Right lobe of liver (tissue), 6 donors: ENCODE measurements around the gene PARPBP. TPM values are rescaled to one million over a fixed set of nuclear protein-coding genes. Genes with fewer than 3 reads are reported as not detected.

ENCODE experiments used
- ATAC-seq, 4 donors: fragments of 200-7000 bp; cut with Tn5 transposase; one replicate each; pipeline ENCODE4 v1.9.1; 2020; ENCODE audit warnings: mild to moderate bottlenecking in 4 of 4, moderate library complexity in 4 of 4
- DNase-seq, 3 donors: peaks; one replicate each; pipeline ENCODE4 v3.0.0-alpha.2; 2020
- H3K27ac ChIP-seq, 3 donors: fragments of 200-600 bp; one replicate each; pipeline ENCODE4 v1.8.0; 2022
- H3K27me3 ChIP-seq, 2 donors: fragments of 200-600 bp; one replicate each; pipeline ENCODE4 v1.8.0; 2022
- H3K36me3 ChIP-seq, 4 donors: fragments of 200-600 bp; sonication (generic) in 1 of 4; one replicate each; pipeline versions ENCODE4 v1.5.1 to v1.8.0; 2017 to 2022; ENCODE audit warnings: control low read depth in 1 of 4
- H3K4me1 ChIP-seq, 4 donors: fragments of 200-600 bp; sonication (generic) in 1 of 4; one replicate each; pipeline versions ENCODE4 v1.5.1 to v1.8.0; 2017 to 2022; ENCODE audit warnings: control low read depth in 1 of 4
- H3K4me3 ChIP-seq, 3 donors: fragments of 200-600 bp; one replicate each; pipeline ENCODE4 v1.8.0; 2022
- H3K9me3 ChIP-seq, 4 donors: fragments of 200-600 bp; sonication (generic) in 1 of 4; one replicate each; pipeline versions ENCODE4 v1.5.1 to v1.8.0; 2017 to 2022; ENCODE audit warnings: control low read depth in 1 of 4
- CTCF ChIP-seq, 4 donors: fragments of 200-600 bp in 3 of 4; fragments of 450-650 bp in 1 of 4; IDR thresholded peaks; one replicate each; pipeline versions ENCODE4 v1.5.1 to v1.8.0; 2016 to 2022; ENCODE audit warnings: antibody characterized with exemption in 4 of 4, mild to moderate bottlenecking in 2 of 4
- POLR2A ChIP-seq: fragments of 450-650 bp; IDR thresholded peaks from one replicate; pipeline ENCODE4 v1.6.1; 2017; ENCODE audit warnings: antibody characterized with exemption, mild to moderate bottlenecking
- WGBS: methylation state at CpG from one replicate; pipeline ENCODE4 v1.1.6; 2018; ENCODE audit warnings: low coverage, low lambda C conversion rate; ENCODE audit not compliant: insufficient coverage; ENCODE audit errors: missing lambda C conversion rate; 5-methylcytosine and 5-hydroxymethylcytosine counted together
- intact Hi-C, 2 donors: fragments of 100-400 bp; cut with DNase I; formaldehyde crosslinking; loops; one replicate each; pipeline versions ENCODE4 v1.11.2 to v1.14.1; 2022
- total RNA-seq, 6 experiments: library from RNA; depleted of rRNA in 2 of 6; stranded (reverse); fragments of >200 nt in 2 of 6; fragmentation: NEBNext Ultra II Directional in 3 of 6; extraction: Animal tissue kit (Norgen Biotek cat#: 25700) in 3 of 6; gene quantifications; one replicate each; pipeline versions ENCODE4 v1.1.0 to v1.2.4, GENCODE V29; 2016 to 2023
- donor health status: DM: no; HTN: yes; CAD: no.
- donor health status: DM: no; HTN: no; CAD: no.
- donor health status: DM: no; HTN: no; CAD: no.
- donor health status: DM: no; HTN: yes; CAD: no.
- donor health status: DM: no; HTN: yes; CAD: no.

PARPBP gene
- total RNA-seq, 6 experiments from 2014 or later, result 0.33 to 2.8 (median 0.91) TPM

- ATAC-seq (no peak), DNase-seq (no peak)
- Histone ChIP-seq H3K36me3 (no peaks in the 10 kb centered on the region), H3K9me3 (no peaks in the 10 kb centered on the region), H3K27me3 (no peaks in the 10 kb centered on the region), H3K4me1 (no peaks in the 10 kb centered on the region), H3K4me3 (no peak overlapping the region), H3K27ac (no peak overlapping the region)
- intact Hi-C loops, result no loop called here
- TF ChIP-seq CTCF (IDR thresholded peaks at IDR 0.05), result no peak
- TF ChIP-seq POLR2A, result no peak
- WGBS, result 57% methylated on average over 3 of the region's 3 CpGs
Measured at GRCh38 chr12:102201436-102202061, 81.6 kb downstream of the PARPBP start.

GRCh38 chr12:102202556-102202955 lies 82.6 kb downstream of the PARPBP start:
- no peaks in the 10 kb centered on the region for H3K4me1 ChIP-seq
- H3K9me3 ChIP-seq, result no peaks in the 10 kb centered on the region
- WGBS, result 85% methylated on average over 4 of the region's 4 CpGs
- H3K27ac ChIP-seq, result no peak overlapping the region
- ATAC-seq (no peak), DNase-seq (no peak)
- TF ChIP-seq POLR2A, result no peak
- TF ChIP-seq CTCF (IDR thresholded peaks at IDR 0.05), result no peak
- no peaks in the 10 kb centered on the region for H3K36me3 ChIP-seq
- no peaks in the 10 kb centered on the region for H3K27me3 ChIP-seq
- intact Hi-C loops, result no loop called here
- H3K4me3 ChIP-seq, result no peak overlapping the region

GRCh38 chr12:102204025-102204424 lies 84.0 kb downstream of the PARPBP start:
- no peak for ATAC-seq
- no peak overlapping the region for H3K27ac ChIP-seq
- H3K27me3 ChIP-seq, result no peaks in the 10 kb centered on the region
- intact Hi-C loops, result no loop called here
- no peak for DNase-seq
- H3K36me3 ChIP-seq, result no peaks in the 10 kb centered on the region
- no peak overlapping the region for H3K4me3 ChIP-seq
- TF ChIP-seq POLR2A, result no peak
- no peak for TF ChIP-seq CTCF (IDR thresholded peaks at IDR 0.05)
- no peaks in the 10 kb centered on the region for H3K9me3 ChIP-seq
- WGBS, result 90% methylated on average over 2 of the region's 2 CpGs
- no peaks in the 10 kb centered on the region for H3K4me1 ChIP-seq

- WGBS, result 86% methylated on average over 5 of the region's 5 CpGs
- intact Hi-C loops, result no loop called here
- no peaks in the 10 kb centered on the region for H3K36me3 ChIP-seq
- DNase-seq (no peak), ATAC-seq (no peak)
- no peaks in the 10 kb centered on the region for H3K9me3 ChIP-seq
- TF ChIP-seq POLR2A, result no peak
- TF ChIP-seq CTCF (IDR thresholded peaks at IDR 0.05), result no peak
- no peak overlapping the region for H3K27ac ChIP-seq
- H3K4me1 ChIP-seq, result no peaks in the 10 kb centered on the region
- no peaks in the 10 kb centered on the region for H3K27me3 ChIP-seq
- no peak overlapping the region for H3K4me3 ChIP-seq
Measured at GRCh38 chr12:102215992-102216691, 96.2 kb downstream of the PARPBP start.
